Astrocyte (in vitro differentiated cells and primary cell): ENCODE results near the gene CTIF. TPM values are rescaled to one million over a fixed set of nuclear protein-coding genes. Genes with fewer than 3 reads are reported as not detected.

Experiments
- DNase-seq: peaks from one replicate; pipeline ENCODE4 v3.0.0-alpha.2; 2010; ENCODE audit warnings: low read depth
- FAIRE-seq: peaks from 2 replicates; lab custom pipeline; 2011; peaks lifted over from hg19 to GRCh38; lab: Jason Lieb, UNC
- H2AFZ ChIP-seq: 2 replicates; pipeline ENCODE4 v1.6.0; 2012; ENCODE audit warnings: low read depth, low read length, inconsistent platforms
- H3K27ac ChIP-seq: 2 replicates; pipeline ENCODE4 v1.5.1; 2011; ENCODE audit warnings: low read depth, low read length, inconsistent platforms
- H3K27me3 ChIP-seq: 2 replicates; pipeline ENCODE4 v1.6.0; 2011; ENCODE audit warnings: low read length, inconsistent platforms; ENCODE audit not compliant: insufficient read depth
- H3K36me3 ChIP-seq: 2 replicates; pipeline ENCODE4 v1.5.1; 2011; ENCODE audit warnings: low read length, inconsistent platforms; ENCODE audit not compliant: insufficient read depth
- H3K4me1 ChIP-seq: 2 replicates; pipeline ENCODE4 v1.5.1; 2011; ENCODE audit warnings: low read length, inconsistent platforms; ENCODE audit not compliant: insufficient read depth
- H3K4me2 ChIP-seq: 2 replicates; pipeline ENCODE4 v1.6.0; 2012; ENCODE audit warnings: low read length, inconsistent platforms
- H3K4me3 ChIP-seq: 2 replicates; pipeline ENCODE4 v1.5.1; 2011; ENCODE audit warnings: low read depth, mild to moderate bottlenecking, low read length, inconsistent platforms; ENCODE audit not compliant: insufficient read depth
- H3K79me2 ChIP-seq: 2 replicates; pipeline ENCODE4 v1.6.0; 2012; ENCODE audit warnings: mild to moderate bottlenecking, low read length, inconsistent platforms; ENCODE audit not compliant: insufficient read depth
- H3K9ac ChIP-seq: 2 replicates; pipeline ENCODE4 v1.6.0; 2012; ENCODE audit warnings: mild to moderate bottlenecking, low read length, inconsistent platforms
- H3K9me3 ChIP-seq: 2 replicates; pipeline ENCODE4 v1.5.1; 2012; ENCODE audit warnings: low read depth, mild to moderate bottlenecking, low read length, inconsistent platforms; ENCODE audit not compliant: insufficient read depth
- H4K20me1 ChIP-seq: 2 replicates; pipeline ENCODE4 v1.6.0; 2012; ENCODE audit warnings: low read length, inconsistent platforms; ENCODE audit not compliant: insufficient read depth
- H3K27ac Mint-ChIP-seq: one replicate; pipeline ENCODE4 v1.8.0; 2021; ENCODE audit warnings: mild to moderate bottlenecking, mixed read lengths; ENCODE audit not compliant: unreplicated experiment
- H3K27me3 Mint-ChIP-seq: one replicate; pipeline ENCODE4 v1.8.0; 2021; ENCODE audit warnings: low read depth, mixed read lengths; ENCODE audit not compliant: unreplicated experiment
- H3K36me3 Mint-ChIP-seq: one replicate; pipeline ENCODE4 v1.8.0; 2021; ENCODE audit warnings: low read depth, mixed read lengths; ENCODE audit not compliant: unreplicated experiment
- H3K4me1 Mint-ChIP-seq: one replicate; pipeline ENCODE4 v1.8.0; 2021; ENCODE audit warnings: low read depth, mixed read lengths; ENCODE audit not compliant: unreplicated experiment
- H3K4me3 Mint-ChIP-seq: one replicate; pipeline ENCODE4 v1.8.0; 2021; ENCODE audit warnings: mild to moderate bottlenecking, moderate library complexity, mixed read lengths; ENCODE audit not compliant: unreplicated experiment
- H3K9me3 Mint-ChIP-seq: one replicate; pipeline ENCODE4 v1.8.0; 2021; ENCODE audit warnings: mild to moderate bottlenecking, mixed read lengths; ENCODE audit not compliant: unreplicated experiment
- EZH2 ChIP-seq: IDR thresholded peaks from 2 replicates; pipeline ENCODE4 v1.6.1; 2012; ENCODE audit warnings: mild to moderate bottlenecking, low read length, inconsistent platforms; ENCODE audit not compliant: insufficient read depth
- total RNA-seq: library from RNA; stranded (reverse); gene quantifications from 2 replicates; pipeline ENCODE4 v1.2.1, GENCODE V29; 2021
- TF ChIP-seq, protein P1 (sequence below): IDR thresholded peaks from 2 replicates; pipeline ENCODE4 v1.5.1; 2011; ENCODE audit warnings: low read depth, mild to moderate bottlenecking, inconsistent platforms, low read length, moderate library complexity; ENCODE audit not compliant: insufficient read depth

CTIF gene
- total RNA-seq, 1 donor from 2014 or later: 101 TPM

GRCh38 chr18:48775372-48776155 is 236.7 kb downstream of the CTIF start:
- H3K4me1 Mint-ChIP-seq: peaks cover 25% of the 10 kb centered on the region
- TF ChIP-seq, protein P1, sequence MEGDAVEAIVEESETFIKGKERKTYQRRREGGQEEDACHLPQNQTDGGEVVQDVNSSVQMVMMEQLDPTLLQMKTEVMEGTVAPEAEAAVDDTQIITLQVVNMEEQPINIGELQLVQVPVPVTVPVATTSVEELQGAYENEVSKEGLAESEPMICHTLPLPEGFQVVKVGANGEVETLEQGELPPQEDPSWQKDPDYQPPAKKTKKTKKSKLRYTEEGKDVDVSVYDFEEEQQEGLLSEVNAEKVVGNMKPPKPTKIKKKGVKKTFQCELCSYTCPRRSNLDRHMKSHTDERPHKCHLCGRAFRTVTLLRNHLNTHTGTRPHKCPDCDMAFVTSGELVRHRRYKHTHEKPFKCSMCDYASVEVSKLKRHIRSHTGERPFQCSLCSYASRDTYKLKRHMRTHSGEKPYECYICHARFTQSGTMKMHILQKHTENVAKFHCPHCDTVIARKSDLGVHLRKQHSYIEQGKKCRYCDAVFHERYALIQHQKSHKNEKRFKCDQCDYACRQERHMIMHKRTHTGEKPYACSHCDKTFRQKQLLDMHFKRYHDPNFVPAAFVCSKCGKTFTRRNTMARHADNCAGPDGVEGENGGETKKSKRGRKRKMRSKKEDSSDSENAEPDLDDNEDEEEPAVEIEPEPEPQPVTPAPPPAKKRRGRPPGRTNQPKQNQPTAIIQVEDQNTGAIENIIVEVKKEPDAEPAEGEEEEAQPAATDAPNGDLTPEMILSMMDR: no peak
- TF ChIP-seq EZH2: no peak
- Histone ChIP-seq H3K4me3 (no peak overlapping the region), H3K9ac (no peak overlapping the region), H3K79me2 (no peaks in the 10 kb centered on the region), H3K4me2 (no peak overlapping the region), H3K4me1 (peaks cover 23% of the 10 kb centered on the region), H4K20me1 (peaks cover 34% of the 10 kb centered on the region), H2AFZ (no peak overlapping the region), H3K36me3 (peaks cover 3% of the 10 kb centered on the region), H3K9me3 (no peaks in the 10 kb centered on the region), H3K27me3 (no peaks in the 10 kb centered on the region), H3K27ac (no peak overlapping the region)
- H3K27ac Mint-ChIP-seq: no peak overlapping the region
- no peaks in the 10 kb centered on the region for H3K27me3 Mint-ChIP-seq
- H3K4me3 Mint-ChIP-seq: peak overlapping the region; percentile 4
- DNase-seq (no peak), FAIRE-seq (no peak)
- peaks cover 38% of the 10 kb centered on the region for H3K36me3 Mint-ChIP-seq
- no peaks in the 10 kb centered on the region for H3K9me3 Mint-ChIP-seq

DNA sequence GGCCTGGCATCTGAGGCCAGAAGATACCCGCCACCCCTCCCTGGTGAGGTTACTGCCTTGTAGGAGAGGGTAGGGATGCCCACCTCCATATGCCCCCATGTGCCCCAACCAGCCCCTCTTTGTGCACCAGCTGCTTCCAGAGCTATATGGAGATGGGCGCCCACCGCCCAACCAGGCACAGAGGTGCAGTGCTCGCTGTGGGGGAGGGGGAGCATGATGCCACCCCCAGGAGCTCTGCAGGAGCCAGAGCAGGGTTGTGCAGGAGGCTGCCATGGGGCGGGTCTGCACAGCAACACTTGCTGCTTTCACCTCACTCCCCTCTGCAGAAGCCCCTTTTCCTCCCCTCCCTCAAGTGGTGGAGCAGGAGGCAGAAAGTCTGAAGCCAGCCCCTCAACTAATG is 237.3 kb downstream of the CTIF start:
- H3K27ac Mint-ChIP-seq: no peak overlapping the region
- DNase-seq: no peak
- Histone ChIP-seq H3K9ac (no peak overlapping the region), H2AFZ (no peak overlapping the region), H3K9me3 (no peaks in the 10 kb centered on the region), H3K4me1 (peaks cover 28% of the 10 kb centered on the region), H3K27me3 (no peaks in the 10 kb centered on the region), H3K4me3 (no peak overlapping the region), H3K79me2 (no peaks in the 10 kb centered on the region), H4K20me1 (peaks cover 30% of the 10 kb centered on the region), H3K36me3 (peaks cover 3% of the 10 kb centered on the region), H3K4me2 (no peak overlapping the region), H3K27ac (no peak overlapping the region)
- no peak for TF ChIP-seq EZH2
- TF ChIP-seq, protein P1: no peak
- no peaks in the 10 kb centered on the region for H3K9me3 Mint-ChIP-seq
- FAIRE-seq: no peak
- H3K4me1 Mint-ChIP-seq: peaks cover 31% of the 10 kb centered on the region
- H3K27me3 Mint-ChIP-seq: no peaks in the 10 kb centered on the region
- peaks cover 34% of the 10 kb centered on the region for H3K36me3 Mint-ChIP-seq
- no peak overlapping the region for H3K4me3 Mint-ChIP-seq

DNA sequence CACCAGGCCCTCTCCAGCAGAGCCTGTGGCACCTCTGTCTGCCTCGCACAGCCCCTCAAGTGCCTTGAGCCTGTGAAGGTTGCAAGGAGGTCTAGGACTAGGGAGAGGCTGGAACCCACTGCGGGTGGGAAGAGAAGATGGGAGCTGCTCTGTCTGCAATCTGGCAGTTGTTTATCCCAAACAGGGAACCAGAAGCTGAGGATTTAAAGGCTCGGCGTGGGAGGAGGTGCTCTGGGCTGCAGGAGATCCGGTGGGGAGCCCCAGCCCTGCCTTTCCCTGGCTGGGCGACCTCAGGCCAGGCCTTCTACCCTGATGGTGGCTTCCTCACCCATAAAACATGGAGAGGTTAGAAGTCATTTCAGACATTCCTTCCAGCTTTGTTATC is 237.8 kb downstream of the CTIF start:
- no peak for FAIRE-seq
- Histone ChIP-seq H3K27ac (no peak overlapping the region), H3K4me3 (no peak overlapping the region), H4K20me1 (peaks cover 27% of the 10 kb centered on the region), H3K4me2 (no peak overlapping the region), H3K79me2 (no peaks in the 10 kb centered on the region), H3K9ac (no peak overlapping the region), H3K27me3 (no peaks in the 10 kb centered on the region), H3K9me3 (no peaks in the 10 kb centered on the region), H2AFZ (no peak overlapping the region), H3K36me3 (peaks cover 3% of the 10 kb centered on the region), H3K4me1 (peaks cover 33% of the 10 kb centered on the region)
- Mint-ChIP-seq H3K27ac (no peak overlapping the region), H3K9me3 (no peaks in the 10 kb centered on the region), H3K27me3 (no peaks in the 10 kb centered on the region), H3K4me3 (no peak overlapping the region), H3K36me3 (peaks cover 33% of the 10 kb centered on the region), H3K4me1 (peaks cover 36% of the 10 kb centered on the region)
- DNase-seq: no peak
- TF ChIP-seq EZH2: no peak
- TF ChIP-seq, protein P1: no peak
